Keratinocyte (primary cell): ENCODE results near the gene PTPRT.

ENCODE experiments used
- EZH2 ChIP-seq: IDR thresholded peaks from one replicate; pipeline ENCODE4 v1.6.1; 2012; ENCODE audit warnings: inconsistent platforms, mild to moderate bottlenecking, low read length, moderate library complexity
- TF ChIP-seq, protein P1 (sequence below), 3 experiments: IDR thresholded peaks in 1 of 3; conservative IDR thresholded peaks in 1 of 3; optimal IDR thresholded peaks in 1 of 3; 2 replicates in 2 of 3; 3 replicates in 1 of 3; pipeline versions ENCODE3 to v1.5.1; 2011; ENCODE audit warnings: low read length in 3 of 3, mild to moderate bottlenecking in 3 of 3, moderate library complexity in 2 of 3, control low read depth in 1 of 3, inconsistent platforms in 1 of 3; ENCODE audit not compliant: insufficient read depth in 2 of 3; ENCODE audit errors: extremely low read depth in 1 of 3

DNA sequence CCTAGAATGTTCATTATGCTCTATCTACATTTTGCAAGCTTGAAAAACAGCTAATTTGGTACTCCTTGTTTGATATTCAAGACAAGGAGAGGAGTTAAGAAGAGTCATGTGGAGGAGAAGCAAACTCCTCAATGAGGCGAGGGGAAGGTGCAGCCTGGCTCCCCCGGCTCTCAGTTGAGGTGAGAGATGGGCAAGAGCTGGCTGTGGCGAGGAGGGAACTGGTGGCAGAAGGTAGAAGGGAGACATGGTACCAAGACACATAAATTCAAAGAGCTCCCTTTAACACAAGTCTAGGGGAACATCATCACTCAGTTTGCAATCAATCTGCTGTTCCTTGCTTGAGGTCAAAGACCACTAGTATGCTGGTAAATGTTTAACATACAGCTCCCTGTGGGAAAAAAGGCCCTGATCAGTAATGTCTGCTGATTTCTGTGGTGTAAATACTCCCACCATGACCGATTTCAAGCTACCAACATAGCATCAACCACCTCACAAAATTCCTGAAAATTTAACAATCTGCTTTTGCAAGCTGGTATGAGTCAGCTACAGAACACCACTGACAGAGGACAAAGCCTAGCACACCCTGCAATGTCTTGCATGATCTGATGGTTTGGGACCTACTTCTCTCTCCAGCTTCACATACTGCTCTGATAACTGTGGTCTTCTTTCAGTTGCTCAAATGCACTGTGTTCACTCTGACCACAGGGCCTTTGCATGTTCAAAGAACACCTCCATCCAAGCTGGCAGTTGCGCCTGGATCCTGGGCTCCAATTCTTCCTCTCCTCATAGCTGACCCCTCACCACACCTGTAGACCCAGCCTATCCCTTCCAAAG is 1055.2 kb downstream of the PTPRT start:
- TF ChIP-seq EZH2, result no peak
- TF ChIP-seq, protein P1, sequence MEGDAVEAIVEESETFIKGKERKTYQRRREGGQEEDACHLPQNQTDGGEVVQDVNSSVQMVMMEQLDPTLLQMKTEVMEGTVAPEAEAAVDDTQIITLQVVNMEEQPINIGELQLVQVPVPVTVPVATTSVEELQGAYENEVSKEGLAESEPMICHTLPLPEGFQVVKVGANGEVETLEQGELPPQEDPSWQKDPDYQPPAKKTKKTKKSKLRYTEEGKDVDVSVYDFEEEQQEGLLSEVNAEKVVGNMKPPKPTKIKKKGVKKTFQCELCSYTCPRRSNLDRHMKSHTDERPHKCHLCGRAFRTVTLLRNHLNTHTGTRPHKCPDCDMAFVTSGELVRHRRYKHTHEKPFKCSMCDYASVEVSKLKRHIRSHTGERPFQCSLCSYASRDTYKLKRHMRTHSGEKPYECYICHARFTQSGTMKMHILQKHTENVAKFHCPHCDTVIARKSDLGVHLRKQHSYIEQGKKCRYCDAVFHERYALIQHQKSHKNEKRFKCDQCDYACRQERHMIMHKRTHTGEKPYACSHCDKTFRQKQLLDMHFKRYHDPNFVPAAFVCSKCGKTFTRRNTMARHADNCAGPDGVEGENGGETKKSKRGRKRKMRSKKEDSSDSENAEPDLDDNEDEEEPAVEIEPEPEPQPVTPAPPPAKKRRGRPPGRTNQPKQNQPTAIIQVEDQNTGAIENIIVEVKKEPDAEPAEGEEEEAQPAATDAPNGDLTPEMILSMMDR (optimal IDR thresholded peaks at IDR 0.05 in 1 of 3, IDR thresholded peaks at IDR 0.05 in 1 of 3, conservative IDR thresholded peaks at IDR 0.05 in 1 of 3; ENCODE audit: extremely low read depth in 1 of 3, insufficient read depth in 2 of 3, low read length in 3 of 3), result no peak
